Measurements from ENCODE around the gene CGB8. TPM values are rescaled to one million over a fixed set of nuclear protein-coding genes. Genes with fewer than 3 reads are reported as not detected.
A peak's percentile ranks its signal among the peaks of the same experiment; 100 is the strongest.

Gene CGB8
- total RNA-seq, 1 donor from 2014 or later: not detected

- DNase-seq (ENCODE audit: low spot score in 2 of 2, unreplicated experiment in 2 of 2): no peak
- Mint-ChIP-seq H3K4me3 (no peak overlapping the region), H3K27ac (no peak overlapping the region), H3K9me3 (peaks cover 4% of the 10 kb centered on the region), H3K36me3 (peaks cover 11% of the 10 kb centered on the region), H3K4me1 (peaks cover 47% of the 10 kb centered on the region), H3K27me3 (ENCODE audit: low read depth) (peaks cover 43% of the 10 kb centered on the region)
- no peak for TF ChIP-seq CTCF (IDR thresholded peaks at IDR 0.05; ENCODE audit: unreplicated experiment)
Measured at GRCh38 chr19:49069026-49069425, 20.1 kb upstream of the CGB8 start.

GRCh38 chr19:49067554-49067953 lies 18.6 kb upstream of the CGB8 start:
- Mint-ChIP-seq H3K27ac (peak overlapping the region; percentile 88), H3K36me3 (peaks cover 5% of the 10 kb centered on the region), H3K4me1 (peaks cover 46% of the 10 kb centered on the region), H3K9me3 (peaks cover 4% of the 10 kb centered on the region), H3K27me3 (ENCODE audit: low read depth) (peaks cover 29% of the 10 kb centered on the region), H3K4me3 (no peak overlapping the region)
- TF ChIP-seq CTCF (IDR thresholded peaks at IDR 0.05; ENCODE audit: unreplicated experiment): no peak
- no peak for DNase-seq (ENCODE audit: low spot score in 2 of 2, unreplicated experiment in 2 of 2)

- DNase-seq (ENCODE audit: low spot score in 2 of 2, unreplicated experiment in 2 of 2): no peak
- Mint-ChIP-seq H3K27me3 (ENCODE audit: low read depth) (peaks cover 18% of the 10 kb centered on the region), H3K4me3 (peak overlapping the region; percentile 31), H3K9me3 (peaks cover 4% of the 10 kb centered on the region), H3K27ac (peak overlapping the region; percentile 81), H3K4me1 (peaks cover 46% of the 10 kb centered on the region), H3K36me3 (peaks cover 5% of the 10 kb centered on the region)
- no peak for TF ChIP-seq CTCF (IDR thresholded peaks at IDR 0.05; ENCODE audit: unreplicated experiment)
Measured at GRCh38 chr19:49065905-49066512, 17.1 kb upstream of the CGB8 start.

GRCh38 chr19:49064768-49065611 lies 16.1 kb upstream of the CGB8 start, which contains the start of gene NTF4:
TSS of gene NTF4 (minus strand) at chr19:49064818. CDS start at chr19:49061997, 2,821 bp downstream.
- no peak for TF ChIP-seq CTCF (IDR thresholded peaks at IDR 0.05; ENCODE audit: unreplicated experiment)
- H3K4me1 Mint-ChIP-seq: peaks cover 46% of the 10 kb centered on the region
- peak within 1 kb of the TSS; percentile 72 for H3K4me3 Mint-ChIP-seq
- H3K9me3 Mint-ChIP-seq: no peaks in the 10 kb centered on the region
- peaks cover 4% of the 10 kb centered on the region for H3K36me3 Mint-ChIP-seq
- DNase-seq (ENCODE audit: low spot score in 2 of 2, unreplicated experiment in 2 of 2): peak; percentile 65 to 78
- peak within 1 kb of the TSS; percentile 92 for H3K27ac Mint-ChIP-seq
- H3K27me3 Mint-ChIP-seq (ENCODE audit: low read depth): peaks cover 7% of the 10 kb centered on the region

- no peak for TF ChIP-seq CTCF (IDR thresholded peaks at IDR 0.05; ENCODE audit: unreplicated experiment)
- Mint-ChIP-seq H3K9me3 (no peaks in the 10 kb centered on the region), H3K4me3 (peak overlapping the region; percentile 72), H3K36me3 (peaks cover 4% of the 10 kb centered on the region), H3K27ac (peak overlapping the region; percentile 92), H3K4me1 (peaks cover 47% of the 10 kb centered on the region), H3K27me3 (ENCODE audit: low read depth) (peaks cover 3% of the 10 kb centered on the region)
- DNase-seq (ENCODE audit: low spot score in 2 of 2, unreplicated experiment in 2 of 2): no peak
Measured at GRCh38 chr19:49064029-49064629, 15.2 kb upstream of the CGB8 start.
